ENCODE results near the gene CTSF.

GRCh38 chr11:66539870-66540213 is 28.6 kb downstream of the CTSF start:
- TF ChIP-seq POLR2AphosphoS5 (IDR thresholded peaks at IDR 0.05) (no peak), CTCF (IDR thresholded peaks at IDR 0.05) (no peak), POLR2A (IDR thresholded peaks at IDR 0.05) (no peak), EP300 (IDR thresholded peaks at IDR 0.05) (no peak)

Measured in suprapubic skin (tissue), 4 donors.